GM12878 (cell line): ENCODE data around the gene TBC1D10B. TPM values are rescaled to one million over a fixed set of nuclear protein-coding genes. Genes with fewer than 3 reads are reported as not detected.

ENCODE experiments used
- ATF3 ChIP-seq: IDR thresholded peaks from 2 replicates; pipeline ENCODE4 v1.6.1; 2011; ENCODE audit warnings: low read depth, mild to moderate bottlenecking, low read length, moderate library complexity, borderline replicate concordance; ENCODE audit errors: extremely low read depth
- BACH1 ChIP-seq: fragments of 450-650 bp; IDR thresholded peaks from 2 replicates; pipeline ENCODE4 v1.6.1; 2017; ENCODE audit warnings: mild to moderate bottlenecking, borderline replicate concordance
- CREM ChIP-seq: IDR thresholded peaks from 2 replicates; pipeline ENCODE4 v1.6.1; 2014; ENCODE audit warnings: antibody characterized with exemption, low read depth
- E2F8 ChIP-seq: fragments of 450-650 bp; IDR thresholded peaks from 2 replicates; pipeline ENCODE4 v1.6.1; 2018; ENCODE audit warnings: mild to moderate bottlenecking, low read depth, moderate library complexity; ENCODE audit not compliant: partially characterized antibody
- HDGF ChIP-seq: fragments of 450-650 bp; IDR thresholded peaks from 2 replicates; pipeline ENCODE4 v1.6.1; 2016; ENCODE audit warnings: antibody characterized with exemption
- IRF4 ChIP-seq: IDR thresholded peaks from 2 replicates; pipeline ENCODE4 v1.6.1; 2011; ENCODE audit warnings: low read depth, low read length
- NBN ChIP-seq: fragments of 450-650 bp; IDR thresholded peaks from 2 replicates; pipeline ENCODE4 v1.6.1; 2016
- NFYB ChIP-seq: IDR thresholded peaks from 2 replicates; pipeline ENCODE4 v1.6.1; 2011; ENCODE audit warnings: low read depth, mild to moderate bottlenecking, low read length, improper control_type of control experiment, moderate library complexity; ENCODE audit not compliant: insufficient read depth
- PAX5 ChIP-seq: IDR thresholded peaks from 2 replicates; pipeline ENCODE4 v1.6.1; 2011; ENCODE audit warnings: low read depth, low read length, borderline replicate concordance
- PKNOX1 ChIP-seq: fragments of 450-650 bp; IDR thresholded peaks from 2 replicates; pipeline ENCODE4 v1.6.1; 2016; ENCODE audit warnings: mild to moderate bottlenecking
- RFX5 ChIP-seq: IDR thresholded peaks from 2 replicates; pipeline ENCODE4 v1.6.1; 2011; ENCODE audit warnings: low read depth, low read length, improper control_type of control experiment
- SKIL ChIP-seq: fragments of 450-650 bp; IDR thresholded peaks from 2 replicates; pipeline ENCODE4 v1.6.1; 2017; ENCODE audit warnings: mild to moderate bottlenecking, low read depth, inconsistent platforms; ENCODE audit not compliant: poor library complexity, severe bottlenecking
- SMAD5 ChIP-seq: IDR thresholded peaks from 2 replicates; pipeline ENCODE4 v1.6.1; 2016; ENCODE audit warnings: antibody characterized with exemption, low read depth
- SPI1 ChIP-seq: IDR thresholded peaks from 2 replicates; pipeline ENCODE4 v1.6.1; 2011; ENCODE audit warnings: low read depth, mild to moderate bottlenecking, low read length, moderate library complexity, borderline replicate concordance; ENCODE audit not compliant: insufficient read depth
- SRF ChIP-seq, 2 experiments: IDR thresholded peaks; 2 replicates each; pipeline ENCODE4 v1.6.1; 2011; ENCODE audit warnings: low read depth in 2 of 2, low read length in 2 of 2, mild to moderate bottlenecking in 1 of 2, moderate library complexity in 1 of 2
- TBL1XR1 ChIP-seq: IDR thresholded peaks from 2 replicates; pipeline ENCODE4 v1.6.1; 2012; ENCODE audit warnings: low read depth, low read length, improper control_type of control experiment
- USF2 ChIP-seq: IDR thresholded peaks from 2 replicates; pipeline ENCODE4 v1.6.1; 2011; ENCODE audit warnings: low read depth, low read length, improper control_type of control experiment, borderline replicate concordance
- ZNF687 ChIP-seq: fragments of 450-650 bp; IDR thresholded peaks from 2 replicates; pipeline ENCODE4 v1.6.1; 2017; ENCODE audit warnings: mild to moderate bottlenecking, moderate library complexity
- polyA plus RNA-seq, 11 experiments: library from polyadenylated mRNA; depleted of rRNA in 4 of 11; unstranded in 6 of 11; stranded (reverse) in 5 of 11; fragments of >200 nt; fragmentation: Nextera tagmentation in 4 of 11; fragmentation: Illumina TruSeq in 1 of 11; extraction: Ambion mirVana in 4 of 11; extraction: Trizol in 1 of 11; gene quantifications; 1 replicate in 1 of 11; 2 replicates in 10 of 11; pipeline versions ENCODE4 v1.2.1 to v1.2.3, GENCODE V29; 2011 to 2016; ENCODE audit warnings: inconsistent platforms in 2 of 11, missing spikeins in 2 of 11, low read depth in 1 of 11
- total RNA-seq, 4 experiments: library from RNA; depleted of rRNA in 3 of 4; stranded (reverse); fragments of >200 nt in 3 of 4; fragmentation: Illumina TruSeq in 1 of 4; extraction: Trizol in 1 of 4; gene quantifications; 2 replicates each; pipeline versions ENCODE4 v1.2.1 to v1.2.3, GENCODE V29; 2013 to 2021

Gene TBC1D10B
- total and polyA plus RNA-seq, 10 of the 15 experiments (the other 5 are each of a cell fraction or from before 2014, with no cell fraction given) = 2.2 to 51.2 (median 11.6) TPM

GRCh38 chr16:30407102-30407803, 37.0 kb upstream of the TBC1D10B start, which contains the start of gene ZNF771 (continued):
- TF ChIP-seq ZNF687 = peak; percentile 76
- TF ChIP-seq BACH1 = peak; percentile 18; the same call in 1 of the 2 replicates
- TF ChIP-seq TBL1XR1 = no peak
- 0 out of 2 replicates have a peak, but pooled peaks have one; percentile 1 for TF ChIP-seq CREM
- TF ChIP-seq SRF (IDR thresholded peaks at IDR 0.05; ENCODE audit: low read depth in 2 of 2, low read length in 2 of 2) = no peak
- TF ChIP-seq PAX5 = no peak
- 0 out of 2 replicates have a peak, but pooled peaks have one; percentile 59 for TF ChIP-seq NBN
- TF ChIP-seq E2F8 = no peak
- TF ChIP-seq USF2 = peak; percentile 30; the same call in 1 of the 2 replicates
- TF ChIP-seq SMAD5 = peak; percentile 54; the same call in 1 of the 2 replicates
- no peak for TF ChIP-seq RFX5
- TF ChIP-seq SPI1 = no peak
- TF ChIP-seq ATF3 = 0 out of 2 replicates have a peak, but pooled peaks have one; percentile 40
- TF ChIP-seq HDGF = no peak
- TF ChIP-seq PKNOX1 = no peak
- no peak for TF ChIP-seq IRF4
- TF ChIP-seq SKIL = no peak
- TF ChIP-seq NFYB = peak; percentile 64; the same call in 1 of the 2 replicates
